NCI-H82 treated with DMSO at 0.1 percent for 48 hours (cell line): ENCODE measurements around the gene STOM.

Experiments used
- DNase-seq: peaks from one replicate; lab custom pipeline; 2025; ENCODE audit not compliant: unreplicated experiment; lab: John Stamatoyannopoulos, UW

Gene STOM

DNA sequence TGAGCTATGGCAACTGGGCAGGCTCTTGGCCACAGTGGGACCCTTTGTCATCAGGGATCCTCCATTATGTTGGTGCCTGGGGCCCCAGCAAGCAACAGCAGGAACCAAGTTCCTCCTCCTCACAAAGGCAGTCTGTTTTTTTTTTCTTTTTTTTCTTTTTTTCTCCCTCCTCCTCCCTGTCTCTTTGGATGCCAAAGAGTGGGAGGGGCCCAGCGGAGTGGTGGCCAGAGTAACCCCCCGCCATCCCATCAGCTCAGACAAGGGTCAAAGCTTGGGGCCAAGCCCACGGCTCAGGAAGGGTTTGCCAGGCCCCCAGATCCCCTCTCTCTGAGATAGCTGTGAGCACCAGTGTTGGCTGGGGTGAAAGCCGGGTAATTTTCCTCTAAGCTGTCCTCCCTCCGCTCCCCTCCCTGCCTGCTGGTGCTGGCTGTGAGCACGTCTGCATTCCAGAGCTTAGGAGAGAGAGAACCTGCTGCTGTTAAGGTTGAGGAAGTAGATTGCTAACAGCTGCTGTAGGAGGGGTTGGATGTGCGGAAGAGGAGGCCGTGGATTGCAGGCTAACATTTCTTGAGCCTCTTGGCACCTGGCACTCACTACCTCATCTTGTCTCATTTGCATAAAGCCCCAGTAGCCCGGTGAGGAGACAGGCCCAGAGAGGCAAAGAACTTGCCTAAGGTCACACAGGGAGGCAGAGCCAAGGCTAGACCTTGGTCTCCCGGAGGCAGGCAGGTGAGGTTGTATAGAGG lies 80.9 kb downstream of the STOM start:
- peak; percentile 69 for DNase-seq
